Measurements from ENCODE around the gene PARG.
"Not testable (repeated sequence)": the region's sequence is repeated elsewhere in the genome, so short reads cannot be mapped to it uniquely, and the experiment has no call there.

Gene PARG

GRCh38 chr10:49941447-49942338, at the start of gene PARG, which contains the start of gene TIMM23B:
Gene PARG (minus strand): TSS chr10:49942027. CDS start chr10:49941725, 302 bp downstream.
Gene TIMM23B (plus strand): TSS chr10:49942053. CDS start chr10:49942195, 142 bp downstream.
- H3K27me3 Mint-ChIP-seq (ENCODE audit: low read depth); H3K9me3 Mint-ChIP-seq: not testable (repeated sequence)
- DNase-seq (ENCODE audit: low spot score) = peak; percentile 84
- H3K4me1 Mint-ChIP-seq (ENCODE audit: low read depth) = peaks cover 20% of the 10 kb centered on the region
- peak within 1 kb of the TSS; percentile 100 for H3K4me3 Mint-ChIP-seq
- peak within 1 kb of the TSS; percentile 87 for H3K27ac Mint-ChIP-seq
- peaks cover 13% of the 10 kb centered on the region for H3K36me3 Mint-ChIP-seq (ENCODE audit: low read depth)

GRCh38 chr10:49988376-49988775, 46.5 kb upstream of the PARG start, which contains the start of gene AGAP6:
Gene AGAP6 (plus strand): TSS chr10:49988406. CDS start chr10:49988716, 310 bp downstream.
- not testable (repeated sequence) for H3K4me3 Mint-ChIP-seq; H3K9me3 Mint-ChIP-seq; H3K36me3 Mint-ChIP-seq (ENCODE audit: low read depth); H3K27me3 Mint-ChIP-seq (ENCODE audit: low read depth); H3K4me1 Mint-ChIP-seq (ENCODE audit: low read depth); H3K27ac Mint-ChIP-seq; DNase-seq (ENCODE audit: low spot score)

GRCh38 chr10:49987207-49987606, 45.4 kb upstream of the PARG start:
- H3K36me3 Mint-ChIP-seq (ENCODE audit: low read depth); H3K9me3 Mint-ChIP-seq; H3K4me3 Mint-ChIP-seq; H3K27me3 Mint-ChIP-seq (ENCODE audit: low read depth); H3K4me1 Mint-ChIP-seq (ENCODE audit: low read depth); DNase-seq (ENCODE audit: low spot score); H3K27ac Mint-ChIP-seq: not testable (repeated sequence)

- H3K9me3 Mint-ChIP-seq; DNase-seq (ENCODE audit: low spot score); H3K36me3 Mint-ChIP-seq (ENCODE audit: low read depth); H3K27ac Mint-ChIP-seq; H3K4me3 Mint-ChIP-seq; H3K4me1 Mint-ChIP-seq (ENCODE audit: low read depth); H3K27me3 Mint-ChIP-seq (ENCODE audit: low read depth): not testable (repeated sequence)
Observed at GRCh38 chr10:49977756-49978155, 35.9 kb upstream of the PARG start.

GRCh38 chr10:49972094-49972493, 30.3 kb upstream of the PARG start:
- not testable (repeated sequence) for H3K9me3 Mint-ChIP-seq; DNase-seq (ENCODE audit: low spot score); H3K36me3 Mint-ChIP-seq (ENCODE audit: low read depth); H3K4me3 Mint-ChIP-seq; H3K4me1 Mint-ChIP-seq (ENCODE audit: low read depth); H3K27ac Mint-ChIP-seq; H3K27me3 Mint-ChIP-seq (ENCODE audit: low read depth)

- H3K27me3 Mint-ChIP-seq (ENCODE audit: low read depth); H3K27ac Mint-ChIP-seq; H3K4me3 Mint-ChIP-seq: not testable (repeated sequence)
Observed at GRCh38 chr10:49971466-49971865, 29.6 kb upstream of the PARG start.

GRCh38 chr10:49970331-49970857, 28.6 kb upstream of the PARG start:
- H3K27me3 Mint-ChIP-seq (ENCODE audit: low read depth); H3K4me3 Mint-ChIP-seq; H3K27ac Mint-ChIP-seq; H3K36me3 Mint-ChIP-seq (ENCODE audit: low read depth); H3K9me3 Mint-ChIP-seq; DNase-seq (ENCODE audit: low spot score); H3K4me1 Mint-ChIP-seq (ENCODE audit: low read depth): not testable (repeated sequence)

More at GRCh38 chr10:49971466-49971865, 29.6 kb upstream of the PARG start:
- DNase-seq (ENCODE audit: low spot score); H3K36me3 Mint-ChIP-seq (ENCODE audit: low read depth); H3K4me1 Mint-ChIP-seq (ENCODE audit: low read depth); H3K9me3 Mint-ChIP-seq: not testable (repeated sequence)

GRCh38 chr10:49953122-49953521, 11.3 kb upstream of the PARG start:
- H3K4me3 Mint-ChIP-seq; H3K9me3 Mint-ChIP-seq; H3K27me3 Mint-ChIP-seq (ENCODE audit: low read depth); H3K27ac Mint-ChIP-seq; H3K4me1 Mint-ChIP-seq (ENCODE audit: low read depth); DNase-seq (ENCODE audit: low spot score): not testable (repeated sequence)
- H3K36me3 Mint-ChIP-seq (ENCODE audit: low read depth) = peaks cover 28% of the 10 kb centered on the region

GRCh38 chr10:49952006-49952405, 10.2 kb upstream of the PARG start:
- not testable (repeated sequence) for H3K27me3 Mint-ChIP-seq (ENCODE audit: low read depth); H3K9me3 Mint-ChIP-seq; DNase-seq (ENCODE audit: low spot score); H3K4me3 Mint-ChIP-seq; H3K27ac Mint-ChIP-seq; H3K4me1 Mint-ChIP-seq (ENCODE audit: low read depth)
- peaks cover 26% of the 10 kb centered on the region for H3K36me3 Mint-ChIP-seq (ENCODE audit: low read depth)

GRCh38 chr10:49948737-49949136, 6.9 kb upstream of the PARG start:
- DNase-seq (ENCODE audit: low spot score) = not testable (repeated sequence)
- peaks cover 29% of the 10 kb centered on the region for H3K36me3 Mint-ChIP-seq (ENCODE audit: low read depth)

GRCh38 chr10:49948142-49948541, 6.3 kb upstream of the PARG start:
- not testable (repeated sequence) for H3K27ac Mint-ChIP-seq; H3K27me3 Mint-ChIP-seq (ENCODE audit: low read depth); H3K4me3 Mint-ChIP-seq; H3K4me1 Mint-ChIP-seq (ENCODE audit: low read depth); H3K9me3 Mint-ChIP-seq; DNase-seq (ENCODE audit: low spot score)
- H3K36me3 Mint-ChIP-seq (ENCODE audit: low read depth) = peaks cover 27% of the 10 kb centered on the region

More at GRCh38 chr10:49948737-49949136, 6.9 kb upstream of the PARG start:
- H3K9me3 Mint-ChIP-seq; H3K4me1 Mint-ChIP-seq (ENCODE audit: low read depth); H3K27me3 Mint-ChIP-seq (ENCODE audit: low read depth); H3K4me3 Mint-ChIP-seq; H3K27ac Mint-ChIP-seq: not testable (repeated sequence)

- Mint-ChIP-seq H3K4me1 (ENCODE audit: low read depth) (peaks cover 20% of the 10 kb centered on the region), H3K36me3 (ENCODE audit: low read depth) (peaks cover 20% of the 10 kb centered on the region), H3K4me3 (peak overlapping the region; percentile 100)
- not testable (repeated sequence) for H3K27me3 Mint-ChIP-seq (ENCODE audit: low read depth); H3K27ac Mint-ChIP-seq; DNase-seq (ENCODE audit: low spot score); H3K9me3 Mint-ChIP-seq
Observed at GRCh38 chr10:49943607-49944006, 1.8 kb upstream of the PARG start.

- Mint-ChIP-seq H3K36me3 (ENCODE audit: low read depth) (peaks cover 16% of the 10 kb centered on the region), H3K4me1 (ENCODE audit: low read depth) (peaks cover 20% of the 10 kb centered on the region), H3K27ac (peak overlapping the region; percentile 87), H3K4me3 (peak overlapping the region; percentile 100)
- not testable (repeated sequence) for DNase-seq (ENCODE audit: low spot score); H3K27me3 Mint-ChIP-seq (ENCODE audit: low read depth); H3K9me3 Mint-ChIP-seq
Observed at GRCh38 chr10:49942339-49942705, 495 bp upstream of the PARG start.

- not testable (repeated sequence) for H3K9me3 Mint-ChIP-seq; H3K4me3 Mint-ChIP-seq; H3K27me3 Mint-ChIP-seq (ENCODE audit: low read depth); H3K27ac Mint-ChIP-seq; H3K4me1 Mint-ChIP-seq (ENCODE audit: low read depth); H3K36me3 Mint-ChIP-seq (ENCODE audit: low read depth); DNase-seq (ENCODE audit: low spot score)
Observed at GRCh38 chr10:49931959-49932728, 9.7 kb downstream of the PARG start.
